Heart left ventricle (tissue), 13 donors: ENCODE data around the gene KCNMA1.

ENCODE experiments used
- POLR2A ChIP-seq, 2 donors: fragments of 450-650 bp; IDR thresholded peaks; one replicate each; pipeline ENCODE4 v1.6.1; 2017; ENCODE audit warnings: antibody characterized with exemption in 2 of 2, mild to moderate bottlenecking in 2 of 2, moderate library complexity in 2 of 2
- TF ChIP-seq, protein P1 (sequence below), 12 donors: fragments of 200-600 bp; sonication (generic) in 4 of 12; IDR thresholded peaks; one replicate each; pipeline versions ENCODE4 v1.5.0 to v1.8.0; 2018 to 2022; ENCODE audit warnings: antibody characterized with exemption in 12 of 12, mild to moderate bottlenecking in 5 of 12
- donor health status: ischemic (EF 13 %, LVEDD 7.1; RV severe dilation, severe dysfunction).
- donor health status: DM: no; HTN: yes; CAD: no.
- donor health status: DM: no; HTN: no; CAD: no.
- donor health status: ischemic (EF 25% LVEDD 6.9; RV normal size, moderate dysfunction).
- donor health status: ischemic (EF 25% LVEDD 5.7; RV mildly dilated, moderate dysfunction).
- donor health status: ischemic (EF 35%, LVEDD 5.7; RV mildly dilated, moderate dysfunction).
- donor health status: nonischemic (EF 11% LVEDD 7.7; RV severe dilation, severe dysfunction).
- donor health status: DM: yes; HTN: yes; CAD: no.
- donor health status: PGD.
- donor health status: ischemic (EF 29% LVEDD 5.4; RV normal size, mild dysfunction).
- donor health status: nonischemic (EF 23%, LVEDD 6.1; RV moderate dilation, normal function).

DNA sequence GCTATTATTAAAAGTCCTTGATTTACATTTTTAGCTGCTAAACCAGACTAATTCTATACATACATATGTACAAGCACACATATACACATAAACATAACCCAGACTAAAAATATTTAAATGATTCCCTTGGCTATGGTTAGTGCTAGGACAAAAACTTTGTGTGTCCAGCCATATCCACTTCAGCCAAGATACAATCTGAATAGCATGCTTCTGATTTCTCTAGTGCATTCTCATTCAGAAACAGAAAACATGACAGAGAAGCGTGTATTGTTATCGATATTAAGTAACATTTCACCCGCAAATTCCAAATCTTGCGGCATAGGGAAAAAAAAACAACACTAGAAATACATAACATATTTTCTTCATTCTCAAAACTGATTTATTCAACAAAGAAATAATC, 569.3 kb downstream of the KCNMA1 start:
- TF ChIP-seq, protein P1, sequence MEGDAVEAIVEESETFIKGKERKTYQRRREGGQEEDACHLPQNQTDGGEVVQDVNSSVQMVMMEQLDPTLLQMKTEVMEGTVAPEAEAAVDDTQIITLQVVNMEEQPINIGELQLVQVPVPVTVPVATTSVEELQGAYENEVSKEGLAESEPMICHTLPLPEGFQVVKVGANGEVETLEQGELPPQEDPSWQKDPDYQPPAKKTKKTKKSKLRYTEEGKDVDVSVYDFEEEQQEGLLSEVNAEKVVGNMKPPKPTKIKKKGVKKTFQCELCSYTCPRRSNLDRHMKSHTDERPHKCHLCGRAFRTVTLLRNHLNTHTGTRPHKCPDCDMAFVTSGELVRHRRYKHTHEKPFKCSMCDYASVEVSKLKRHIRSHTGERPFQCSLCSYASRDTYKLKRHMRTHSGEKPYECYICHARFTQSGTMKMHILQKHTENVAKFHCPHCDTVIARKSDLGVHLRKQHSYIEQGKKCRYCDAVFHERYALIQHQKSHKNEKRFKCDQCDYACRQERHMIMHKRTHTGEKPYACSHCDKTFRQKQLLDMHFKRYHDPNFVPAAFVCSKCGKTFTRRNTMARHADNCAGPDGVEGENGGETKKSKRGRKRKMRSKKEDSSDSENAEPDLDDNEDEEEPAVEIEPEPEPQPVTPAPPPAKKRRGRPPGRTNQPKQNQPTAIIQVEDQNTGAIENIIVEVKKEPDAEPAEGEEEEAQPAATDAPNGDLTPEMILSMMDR (IDR thresholded peaks at IDR 0.05) = no peak
- no peak for TF ChIP-seq POLR2A (IDR thresholded peaks at IDR 0.05)
